Dedifferentiated amniotic fluid mesenchymal stem cell (primary cell): Measurements from ENCODE around the gene FUNDC1.

Experiments used
- DNase-seq: peaks from one replicate; pipeline ENCODE4 v3.0.0-alpha.2; 2016; ENCODE audit errors: extremely low spot score

Gene FUNDC1

GRCh38 chrX:44480591-44480990, 62.1 kb downstream of the FUNDC1 start:
- no peak for DNase-seq

DNA sequence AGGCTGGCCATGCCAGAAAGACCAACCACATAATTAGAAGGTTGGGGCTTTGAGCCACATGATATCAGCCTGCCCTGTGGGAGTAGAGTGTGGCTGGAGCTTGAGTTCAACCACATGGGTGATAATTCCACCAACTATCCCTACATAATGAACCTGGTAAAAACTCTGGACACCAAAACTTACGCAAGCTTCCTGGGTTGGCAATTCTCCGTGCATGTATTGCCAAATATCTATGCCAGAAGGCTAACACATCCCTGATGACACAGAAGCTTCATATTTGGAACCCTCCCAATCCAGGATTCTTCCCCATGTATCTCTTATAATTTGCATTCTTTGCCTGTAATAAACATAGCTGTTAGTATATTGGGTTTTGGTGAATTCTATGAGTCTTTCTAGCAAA, 68.2 kb downstream of the FUNDC1 start:
- no peak for DNase-seq
